Mesothelial cell of epicardium (in vitro differentiated cells): ENCODE measurements around the gene SLC4A7. TPM values are rescaled to one million over a fixed set of nuclear protein-coding genes. Genes with fewer than 3 reads are reported as not detected.

Source experiments
- DNase-seq, 2 experiments: peaks; one replicate each; pipeline ENCODE4 v3.0.0; 2021; ENCODE audit warnings: low spot score in 2 of 2; ENCODE audit not compliant: unreplicated experiment in 2 of 2
- H3K27ac Mint-ChIP-seq: 2 replicates; pipeline ENCODE4 v1.8.0; 2021; ENCODE audit warnings: mixed read lengths
- H3K27me3 Mint-ChIP-seq: 2 replicates; pipeline ENCODE4 v1.8.0; 2021; ENCODE audit warnings: low read depth, mixed read lengths
- H3K36me3 Mint-ChIP-seq: 2 replicates; pipeline ENCODE4 v1.8.0; 2021; ENCODE audit warnings: mixed read lengths
- H3K4me1 Mint-ChIP-seq: 2 replicates; pipeline ENCODE4 v1.8.0; 2021; ENCODE audit warnings: mixed read lengths
- H3K4me3 Mint-ChIP-seq: 2 replicates; pipeline ENCODE4 v1.8.0; 2021; ENCODE audit warnings: mild to moderate bottlenecking, moderate library complexity, mixed read lengths
- H3K9me3 Mint-ChIP-seq: 2 replicates; pipeline ENCODE4 v1.8.0; 2021; ENCODE audit warnings: mixed read lengths
- CTCF ChIP-seq: fragments of 200-600 bp; sonication (generic); IDR thresholded peaks from one replicate; pipeline ENCODE4 v1.5.0; 2021; ENCODE audit warnings: antibody characterized with exemption; ENCODE audit not compliant: unreplicated experiment
- total RNA-seq: library from RNA; stranded (reverse); gene quantifications from 3 replicates; pipeline ENCODE4 v1.2.1, GENCODE V29; 2021

SLC4A7 gene
- total RNA-seq, 1 donor from 2014 or later = 46.3 TPM

DNA sequence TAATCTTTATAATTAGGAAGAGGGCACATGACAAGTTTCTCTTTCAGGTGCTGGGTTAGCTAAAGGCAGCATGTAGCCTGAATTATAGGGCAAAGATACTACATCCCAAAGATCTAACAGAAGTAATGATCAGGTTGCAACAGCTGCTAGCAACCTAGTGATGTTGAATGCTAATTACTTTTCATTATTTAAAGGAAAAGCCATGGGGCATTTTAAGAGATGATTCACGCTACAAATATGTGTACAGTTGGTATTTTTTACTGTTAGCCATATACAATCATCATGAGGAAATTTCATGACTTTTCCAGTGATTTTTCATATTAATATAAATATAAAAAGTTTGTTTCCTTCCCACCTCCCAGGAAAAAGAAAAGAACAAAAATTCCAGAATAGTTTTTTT lies 158.0 kb downstream of the SLC4A7 start:
- no peaks in the 10 kb centered on the region for H3K27me3 Mint-ChIP-seq
- no peak for DNase-seq
- TF ChIP-seq CTCF = no peak
- H3K4me1 Mint-ChIP-seq = no peaks in the 10 kb centered on the region
- no peak overlapping the region for H3K4me3 Mint-ChIP-seq
- peaks cover 17% of the 10 kb centered on the region for H3K9me3 Mint-ChIP-seq
- H3K27ac Mint-ChIP-seq = no peak overlapping the region
- H3K36me3 Mint-ChIP-seq = peaks cover 5% of the 10 kb centered on the region

DNA sequence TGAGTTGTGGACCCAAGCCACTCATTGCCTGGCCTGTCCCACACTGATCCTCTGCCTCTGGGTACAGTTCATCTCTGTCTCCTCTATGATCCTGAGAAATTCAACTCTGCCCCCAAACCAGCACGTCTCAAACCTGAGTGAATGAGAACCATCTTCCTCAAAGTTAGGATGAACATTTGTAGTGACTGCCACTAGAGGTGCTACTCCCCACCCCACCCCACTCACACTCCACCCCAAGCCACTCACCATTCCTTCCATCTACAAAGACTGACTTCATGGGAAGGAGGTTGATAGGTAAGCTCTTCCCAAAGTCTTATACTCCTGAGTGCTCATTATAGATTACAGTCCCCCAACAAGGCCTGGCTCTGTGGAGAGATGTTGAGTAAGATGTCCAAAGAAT lies 158.8 kb downstream of the SLC4A7 start:
- no peak for TF ChIP-seq CTCF
- Mint-ChIP-seq H3K27me3 (no peaks in the 10 kb centered on the region), H3K27ac (no peak overlapping the region), H3K9me3 (peaks cover 17% of the 10 kb centered on the region), H3K4me1 (no peaks in the 10 kb centered on the region), H3K4me3 (no peak overlapping the region), H3K36me3 (peaks cover 5% of the 10 kb centered on the region)
- no peak for DNase-seq

DNA sequence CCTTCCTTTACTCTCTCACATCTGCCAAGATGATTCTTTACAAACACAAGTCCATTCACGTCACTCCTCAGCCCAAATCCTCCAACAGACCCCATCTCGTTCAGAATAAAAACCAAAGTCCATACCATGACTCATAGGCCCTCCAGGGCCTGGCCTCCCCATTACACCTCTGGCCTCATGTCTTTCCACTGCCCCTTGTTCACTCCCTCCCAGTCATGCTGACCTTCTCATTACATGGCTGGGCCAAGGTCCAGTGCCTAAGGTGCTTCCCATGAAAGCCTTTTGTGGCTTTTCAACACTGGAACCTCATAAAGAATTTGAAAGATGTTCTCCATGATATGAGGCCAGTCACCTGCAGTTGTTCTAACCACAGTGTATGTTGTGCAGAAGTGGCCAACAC lies 159.5 kb downstream of the SLC4A7 start:
- H3K4me3 Mint-ChIP-seq = no peak overlapping the region
- no peaks in the 10 kb centered on the region for H3K4me1 Mint-ChIP-seq
- no peaks in the 10 kb centered on the region for H3K27me3 Mint-ChIP-seq
- H3K9me3 Mint-ChIP-seq = peaks cover 10% of the 10 kb centered on the region
- H3K27ac Mint-ChIP-seq = no peak overlapping the region
- no peak for DNase-seq
- TF ChIP-seq CTCF = no peak
- peaks cover 5% of the 10 kb centered on the region for H3K36me3 Mint-ChIP-seq

GRCh38 chr3:27323087-27323570 lies 161.1 kb downstream of the SLC4A7 start:
- no peak for TF ChIP-seq CTCF
- no peak overlapping the region for H3K27ac Mint-ChIP-seq

More at GRCh38 chr3:27323087-27323570, 161.1 kb downstream of the SLC4A7 start:
- Mint-ChIP-seq H3K9me3 (peaks cover under 1% of the 10 kb centered on the region), H3K36me3 (no peaks in the 10 kb centered on the region), H3K27me3 (no peaks in the 10 kb centered on the region), H3K4me1 (no peaks in the 10 kb centered on the region), H3K4me3 (no peak overlapping the region)
- no peak for DNase-seq

Other genes starting within 250 kb of the SLC4A7 start
- gene NEK10, start 115.0 kb downstream of the SLC4A7 start, total RNA-seq = 0.84 to 1.3 TPM (median 1.2 TPM) in 3 replicates
- gene EOMES, start 237.9 kb upstream of the SLC4A7 start, total RNA-seq = not detected in 3 replicates